HG03066 (cell line): ENCODE results near the gene POLR3A.

ENCODE experiments used
- ATAC-seq: cut with Tn5 transposase; IDR thresholded peaks from one replicate; pipeline ENCODE4 v1.9.1; 2021; ENCODE audit warnings: low read depth; ENCODE audit not compliant: unreplicated experiment

Gene POLR3A

GRCh38 chr10:77922566-77923179 is 106.6 kb downstream of the POLR3A start:
- no peak for ATAC-seq

- ATAC-seq, result no peak
Observed at GRCh38 chr10:77922055-77922454, 107.3 kb downstream of the POLR3A start.

GRCh38 chr10:77921395-77921794 is 107.9 kb downstream of the POLR3A start:
- no peak for ATAC-seq

GRCh38 chr10:77920495-77920894 is 108.8 kb downstream of the POLR3A start:
- no peak for ATAC-seq

- ATAC-seq, result no peak
Observed at GRCh38 chr10:77919713-77920108, 109.6 kb downstream of the POLR3A start.
